PFSK-1 (cell line): Measurements from ENCODE around the gene CD226.

ENCODE experiments used
- FOXP2 ChIP-seq: optimal IDR thresholded peaks from 2 replicates; pipeline ENCODE3; 2011; ENCODE audit warnings: borderline replicate concordance, control low read depth, inconsistent platforms; ENCODE audit not compliant: insufficient read depth; ENCODE audit errors: extremely low read length, extremely low read depth
- POLR2AphosphoS5 ChIP-seq: IDR thresholded peaks from 2 replicates; pipeline ENCODE4 v1.6.1; 2012; ENCODE audit warnings: low read depth, mild to moderate bottlenecking, control low read depth, low read length, moderate library complexity
- SIN3A ChIP-seq: IDR thresholded peaks from 2 replicates; pipeline ENCODE4 v1.6.1; 2012; ENCODE audit warnings: mild to moderate bottlenecking, low read length, moderate library complexity, borderline replicate concordance; ENCODE audit not compliant: insufficient read depth
- TAF1 ChIP-seq: IDR thresholded peaks from 2 replicates; pipeline ENCODE4 v1.6.1; 2012; ENCODE audit warnings: low read length, control low read depth, borderline replicate concordance; ENCODE audit not compliant: insufficient read depth
- TF ChIP-seq, protein P1 (sequence below), 2 experiments: IDR thresholded peaks; 2 replicates each; pipeline versions ENCODE4 v1.6.1 to v1.8.0; 2011 to 2012; ENCODE audit warnings: low read depth in 2 of 2, low read length in 2 of 2, control low read depth in 1 of 2, inconsistent platforms in 1 of 2, mild to moderate bottlenecking in 1 of 2, moderate library complexity in 1 of 2; ENCODE audit not compliant: insufficient read depth in 1 of 2

The CD226 gene

GRCh38 chr18:69980509-69980908 lies 32.8 kb upstream of the CD226 start:
- no peak for TF ChIP-seq FOXP2
- no peak for TF ChIP-seq POLR2AphosphoS5

DNA sequence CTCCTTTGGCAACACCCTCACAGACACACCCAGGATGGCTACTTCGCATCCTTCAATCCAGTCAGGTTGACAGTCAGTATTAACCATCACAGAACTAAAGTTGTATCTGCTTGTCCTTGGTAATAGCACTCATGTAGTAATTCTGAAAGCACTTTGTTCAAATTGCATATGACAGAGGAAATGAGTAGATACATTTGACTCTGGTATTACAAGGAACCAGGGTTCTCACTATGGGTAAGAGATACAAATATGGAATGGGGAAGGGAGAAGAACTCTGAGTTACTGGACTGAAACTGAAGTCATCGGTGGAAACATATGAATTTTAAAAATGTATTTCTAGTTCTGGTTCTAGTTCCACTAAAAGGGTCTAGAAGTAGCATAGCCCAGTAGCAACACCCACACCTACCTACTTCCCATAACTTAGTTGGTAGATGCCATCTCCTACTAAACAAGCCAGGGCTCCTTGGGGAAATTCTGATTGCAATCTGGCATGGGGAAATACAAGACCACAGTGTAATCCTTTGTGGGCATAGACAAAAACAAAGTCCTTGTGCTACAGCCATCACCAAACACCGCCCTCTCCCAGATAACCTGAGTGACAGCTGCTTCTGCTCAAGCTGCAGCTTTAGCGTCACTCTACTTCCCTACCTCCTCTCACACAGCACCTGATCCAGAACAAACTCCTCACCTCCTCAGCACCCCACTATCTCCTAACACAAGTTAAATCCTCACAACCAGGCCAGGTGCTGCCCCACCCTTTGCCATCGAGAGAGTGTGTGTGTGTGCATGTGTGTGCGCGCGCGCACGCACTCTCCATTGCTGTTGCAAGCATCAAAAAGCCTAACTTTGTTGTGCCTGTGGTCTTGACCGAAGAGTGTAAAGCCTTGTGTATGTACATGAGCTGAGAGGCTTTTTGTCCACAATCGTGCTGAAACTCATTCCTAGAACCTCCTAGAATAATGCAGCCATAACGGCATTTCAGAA lies 31.4 kb upstream of the CD226 start:
- TF ChIP-seq, protein P1, sequence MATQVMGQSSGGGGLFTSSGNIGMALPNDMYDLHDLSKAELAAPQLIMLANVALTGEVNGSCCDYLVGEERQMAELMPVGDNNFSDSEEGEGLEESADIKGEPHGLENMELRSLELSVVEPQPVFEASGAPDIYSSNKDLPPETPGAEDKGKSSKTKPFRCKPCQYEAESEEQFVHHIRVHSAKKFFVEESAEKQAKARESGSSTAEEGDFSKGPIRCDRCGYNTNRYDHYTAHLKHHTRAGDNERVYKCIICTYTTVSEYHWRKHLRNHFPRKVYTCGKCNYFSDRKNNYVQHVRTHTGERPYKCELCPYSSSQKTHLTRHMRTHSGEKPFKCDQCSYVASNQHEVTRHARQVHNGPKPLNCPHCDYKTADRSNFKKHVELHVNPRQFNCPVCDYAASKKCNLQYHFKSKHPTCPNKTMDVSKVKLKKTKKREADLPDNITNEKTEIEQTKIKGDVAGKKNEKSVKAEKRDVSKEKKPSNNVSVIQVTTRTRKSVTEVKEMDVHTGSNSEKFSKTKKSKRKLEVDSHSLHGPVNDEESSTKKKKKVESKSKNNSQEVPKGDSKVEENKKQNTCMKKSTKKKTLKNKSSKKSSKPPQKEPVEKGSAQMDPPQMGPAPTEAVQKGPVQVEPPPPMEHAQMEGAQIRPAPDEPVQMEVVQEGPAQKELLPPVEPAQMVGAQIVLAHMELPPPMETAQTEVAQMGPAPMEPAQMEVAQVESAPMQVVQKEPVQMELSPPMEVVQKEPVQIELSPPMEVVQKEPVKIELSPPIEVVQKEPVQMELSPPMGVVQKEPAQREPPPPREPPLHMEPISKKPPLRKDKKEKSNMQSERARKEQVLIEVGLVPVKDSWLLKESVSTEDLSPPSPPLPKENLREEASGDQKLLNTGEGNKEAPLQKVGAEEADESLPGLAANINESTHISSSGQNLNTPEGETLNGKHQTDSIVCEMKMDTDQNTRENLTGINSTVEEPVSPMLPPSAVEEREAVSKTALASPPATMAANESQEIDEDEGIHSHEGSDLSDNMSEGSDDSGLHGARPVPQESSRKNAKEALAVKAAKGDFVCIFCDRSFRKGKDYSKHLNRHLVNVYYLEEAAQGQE (IDR thresholded peaks at IDR 0.05; ENCODE audit: insufficient read depth in 1 of 2, low read depth in 2 of 2, low read length in 2 of 2) = no peak

GRCh38 chr18:69974365-69974764 lies 26.7 kb upstream of the CD226 start:
- no peak for TF ChIP-seq FOXP2
- no peak for TF ChIP-seq POLR2AphosphoS5
- TF ChIP-seq, protein P1 (IDR thresholded peaks at IDR 0.05; ENCODE audit: insufficient read depth in 1 of 2, low read depth in 2 of 2, low read length in 2 of 2) = no peak
- no peak for TF ChIP-seq TAF1
- no peak for TF ChIP-seq SIN3A

DNA sequence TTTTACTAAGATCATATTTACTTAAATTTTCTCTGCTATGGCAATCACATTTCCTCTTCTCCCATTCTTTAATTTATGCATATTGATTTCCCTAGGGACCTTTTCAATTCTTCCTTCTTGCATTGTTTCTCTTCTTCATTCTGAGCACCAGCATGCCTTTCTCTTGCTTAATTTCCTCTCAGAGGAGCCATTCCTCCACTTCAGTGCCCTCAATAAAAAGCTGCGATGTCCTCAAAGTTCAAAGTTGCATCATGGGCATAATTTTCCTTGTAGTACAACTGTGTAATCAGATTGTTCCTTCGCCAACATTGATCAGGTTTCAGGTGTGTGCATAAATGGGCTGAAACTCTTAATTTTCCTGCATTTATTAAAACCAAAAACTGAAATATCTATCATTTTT lies 21.8 kb upstream of the CD226 start:
- TF ChIP-seq, protein P1 (IDR thresholded peaks at IDR 0.05; ENCODE audit: insufficient read depth in 1 of 2, low read depth in 2 of 2, low read length in 2 of 2) = no peak
- TF ChIP-seq SIN3A (no peak), FOXP2 (no peak), TAF1 (no peak), POLR2AphosphoS5 (no peak)

GRCh38 chr18:69968039-69968438 lies 20.4 kb upstream of the CD226 start:
- no peak for TF ChIP-seq POLR2AphosphoS5
- no peak for TF ChIP-seq SIN3A
- TF ChIP-seq, protein P1 (IDR thresholded peaks at IDR 0.05; ENCODE audit: insufficient read depth in 1 of 2, low read depth in 2 of 2, low read length in 2 of 2) = no peak
- TF ChIP-seq FOXP2 = no peak
- no peak for TF ChIP-seq TAF1

DNA sequence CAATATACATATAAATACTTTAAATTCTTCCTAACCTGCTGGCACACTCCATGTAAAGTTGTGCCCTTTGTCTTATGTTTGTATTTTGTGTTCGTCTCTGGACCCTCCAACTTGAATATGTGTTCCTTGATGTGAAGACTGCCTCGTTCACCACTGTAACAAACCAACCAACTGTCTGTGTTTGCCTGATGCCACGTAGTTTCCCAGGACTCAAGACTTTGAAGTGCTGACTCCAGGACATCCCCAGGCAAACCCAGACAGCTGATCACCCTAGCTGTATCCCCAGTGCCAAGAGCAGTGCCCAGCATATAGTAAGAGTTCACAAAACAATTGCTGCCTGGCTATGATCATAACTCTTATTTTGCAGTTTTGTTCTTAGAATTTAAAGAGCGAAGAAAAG lies 15.5 kb upstream of the CD226 start:
- TF ChIP-seq SIN3A (no peak), TAF1 (no peak), POLR2AphosphoS5 (no peak), FOXP2 (no peak)
- TF ChIP-seq, protein P1 (IDR thresholded peaks at IDR 0.05; ENCODE audit: insufficient read depth in 1 of 2, low read depth in 2 of 2, low read length in 2 of 2) = no peak
